ENCODE measurements around the gene UGT8. TPM values are rescaled to one million over a fixed set of nuclear protein-coding genes. Genes with fewer than 3 reads are reported as not detected.
A peak's percentile ranks its signal among the peaks of the same experiment; 100 is the strongest.
"Not testable (repeated sequence)": the region's sequence is repeated elsewhere in the genome, so short reads cannot be mapped to it uniquely, and the experiment has no call there.

UGT8 gene
- total RNA-seq, 2 donors from 2014 or later, result 42.8 to 54.0 TPM

- peak overlapping the region; percentile 67 for H3K27ac ChIP-seq
- intact Hi-C loops (cut with DNase I), result no loop called here
Observed at GRCh38 chr4:114607056-114607455, 8.4 kb downstream of the UGT8 start.

GRCh38 chr4:114613560-114613959, 15.0 kb downstream of the UGT8 start:
- no peak overlapping the region for H3K9ac ChIP-seq (ENCODE audit: low read depth in 2 of 2, low read length in 2 of 2)
- no peak overlapping the region for H3K4me3 ChIP-seq
- no peaks in the 10 kb centered on the region for H3K9me3 ChIP-seq
- intact Hi-C loops (cut with DNase I), result no loop called here
- H3K27me3 ChIP-seq, result no peaks in the 10 kb centered on the region
- H3K4me1 ChIP-seq, result no peaks in the 10 kb centered on the region
- no peak for DNase-seq
- no peak overlapping the region for H3K27ac ChIP-seq
- TF ChIP-seq CTCF (IDR thresholded peaks at IDR 0.05), result no peak
- no peaks in the 10 kb centered on the region for H3K36me3 ChIP-seq

More at GRCh38 chr4:114607056-114607455, 8.4 kb downstream of the UGT8 start:
- Histone ChIP-seq H3K36me3 (no peaks in the 10 kb centered on the region), H3K27me3 (no peaks in the 10 kb centered on the region), H3K4me1 (peaks cover 3% of the 10 kb centered on the region), H3K9me3 (no peaks in the 10 kb centered on the region), H3K4me3 (no peak overlapping the region), H3K9ac (ENCODE audit: low read depth in 2 of 2, low read length in 2 of 2) (no peak overlapping the region)
- no peak for DNase-seq
- TF ChIP-seq CTCF (IDR thresholded peaks at IDR 0.05), result no peak

GRCh38 chr4:114615435-114615834, 16.8 kb downstream of the UGT8 start:
- Histone ChIP-seq H3K4me3 (peak overlapping the region; percentile 25), H3K27ac (peak overlapping the region; percentile 84), H3K36me3 (no peaks in the 10 kb centered on the region), H3K27me3 (no peaks in the 10 kb centered on the region), H3K9me3 (no peaks in the 10 kb centered on the region), H3K4me1 (no peaks in the 10 kb centered on the region), H3K9ac (ENCODE audit: low read depth in 2 of 2, low read length in 2 of 2) (peak overlapping the region in 1 of 2 donors; percentile 84)
- intact Hi-C loops (cut with DNase I), result no loop called here
- TF ChIP-seq CTCF (IDR thresholded peaks at IDR 0.05), result no peak
- peak; percentile 40 for DNase-seq

- H3K4me1 ChIP-seq; H3K27me3 ChIP-seq; intact Hi-C loops (cut with DNase I); H3K9me3 ChIP-seq; H3K36me3 ChIP-seq: not testable (repeated sequence)
- DNase-seq, result peak; percentile 87
- peak overlapping the region; percentile 25 for H3K4me3 ChIP-seq
- H3K27ac ChIP-seq, result peak overlapping the region; percentile 84
- H3K9ac ChIP-seq (ENCODE audit: low read depth in 2 of 2, low read length in 2 of 2), result peak overlapping the region in 1 of 2 donors; percentile 84
Observed at GRCh38 chr4:114616036-114616435, 17.4 kb downstream of the UGT8 start.

- Histone ChIP-seq H3K4me1 (no peaks in the 10 kb centered on the region), H3K27me3 (no peaks in the 10 kb centered on the region), H3K36me3 (no peaks in the 10 kb centered on the region), H3K9ac (ENCODE audit: low read depth in 2 of 2, low read length in 2 of 2) (no peak overlapping the region), H3K4me3 (no peak overlapping the region), H3K9me3 (no peaks in the 10 kb centered on the region), H3K27ac (no peak overlapping the region)
- no peak for TF ChIP-seq CTCF (IDR thresholded peaks at IDR 0.05)
- no peak for DNase-seq
- intact Hi-C loops (cut with DNase I), result no loop called here
Observed at GRCh38 chr4:114626196-114626595, 27.6 kb downstream of the UGT8 start.

- no peak overlapping the region for H3K4me3 ChIP-seq
- no peaks in the 10 kb centered on the region for H3K36me3 ChIP-seq
- H3K27me3 ChIP-seq, result no peaks in the 10 kb centered on the region
- DNase-seq, result no peak
- intact Hi-C loops (cut with DNase I), result no loop called here
- H3K27ac ChIP-seq, result no peak overlapping the region
- H3K4me1 ChIP-seq, result no peaks in the 10 kb centered on the region
- no peaks in the 10 kb centered on the region for H3K9me3 ChIP-seq
- TF ChIP-seq CTCF (IDR thresholded peaks at IDR 0.05), result no peak
- H3K9ac ChIP-seq (ENCODE audit: low read depth in 2 of 2, low read length in 2 of 2), result no peak overlapping the region
Observed at GRCh38 chr4:114636192-114636935, 37.8 kb downstream of the UGT8 start.

Data from colonic mucosa (tissue), 4 donors.